Sigmoid colon (tissue), 7 donors: Measurements from ENCODE around the gene BBS4. TPM values are rescaled to one million over a fixed set of nuclear protein-coding genes. Genes with fewer than 3 reads are reported as not detected.

Experiments used
- DNase-seq: peaks from one replicate; pipeline ENCODE4 v3.0.0-alpha.2; 2019
- H3K27ac ChIP-seq, 4 donors: fragments of 200-600 bp; sonication (generic); one replicate each; pipeline ENCODE4 v1.5.1; 2016 to 2019; ENCODE audit warnings: mild to moderate bottlenecking in 1 of 4
- H3K27me3 ChIP-seq, 3 donors: fragments of 200-600 bp; sonication (generic); one replicate each; pipeline ENCODE4 v1.5.1; 2019; ENCODE audit warnings: mild to moderate bottlenecking in 1 of 3
- H3K36me3 ChIP-seq, 4 donors: fragments of 200-600 bp; sonication (generic); one replicate each; pipeline ENCODE4 v1.5.1; 2016 to 2019
- H3K4me1 ChIP-seq, 4 donors: fragments of 200-600 bp; sonication (generic); one replicate each; pipeline ENCODE4 v1.5.1; 2017 to 2019
- H3K4me3 ChIP-seq, 4 donors: fragments of 200-600 bp; sonication (generic); one replicate each; pipeline ENCODE4 v1.5.1; 2017 to 2019; ENCODE audit warnings: mild to moderate bottlenecking in 2 of 4, moderate library complexity in 1 of 4
- H3K9me3 ChIP-seq, 4 donors: fragments of 200-600 bp in 3 of 4; sonication (generic) in 3 of 4; one replicate each; pipeline versions ENCODE4 v1.5.1 to v1.6.1; 2013 to 2019
- CTCF ChIP-seq, 4 experiments: fragments of 450-650 bp in 3 of 4; fragments of 200-600 bp in 1 of 4; IDR thresholded peaks; one replicate each; pipeline ENCODE4 v1.5.1; 2016 to 2019; ENCODE audit warnings: antibody characterized with exemption in 4 of 4, mild to moderate bottlenecking in 3 of 4, moderate library complexity in 2 of 4
- EP300 ChIP-seq, 4 donors: sonication (generic); formaldehyde crosslinking; IDR thresholded peaks; one replicate each; pipeline ENCODE4 v1.6.1; 2017; ENCODE audit warnings: antibody characterized with exemption in 4 of 4
- POLR2A ChIP-seq, 2 donors: fragments of 450-650 bp; IDR thresholded peaks; one replicate each; pipeline ENCODE4 v1.6.1; 2016; ENCODE audit warnings: antibody characterized with exemption in 2 of 2, mild to moderate bottlenecking in 2 of 2, moderate library complexity in 2 of 2
- POLR2AphosphoS5 ChIP-seq, 4 donors: sonication (generic); formaldehyde crosslinking; IDR thresholded peaks; one replicate each; pipeline ENCODE4 v1.6.1; 2017; ENCODE audit warnings: antibody characterized with exemption in 4 of 4
- WGBS, 2 donors: extraction: QIAGEN DNeasy Blood & Tissue Kit; methylation state at CpG; one replicate each; pipeline ENCODE4 v1.1.7; 2013; 5-methylcytosine and 5-hydroxymethylcytosine counted together
- intact Hi-C: fragments of 100-400 bp; cut with DNase I; formaldehyde crosslinking; loops from one replicate; pipeline ENCODE4 v1.15.1; 2023
- polyA plus RNA-seq, 3 donors: library from polyadenylated mRNA; stranded (reverse); fragments of 200-250 nt; gene quantifications; one replicate each; pipeline ENCODE4 v1.2.3, GENCODE V29; 2013
- total RNA-seq, 4 donors: library from RNA; depleted of rRNA; stranded (reverse); fragments of >200 nt; gene quantifications; one replicate each; pipeline ENCODE4 v1.1.0, GENCODE V29; 2016
- donor health status: healthy with polysubstance abuse.
- donor health status: Bipolar disorder and iron deficiency.
- donor health status: healthy.

Gene BBS4
- total and polyA plus RNA-seq, 7 donors = 4.4 to 34.3 (median 18.3) TPM

DNA sequence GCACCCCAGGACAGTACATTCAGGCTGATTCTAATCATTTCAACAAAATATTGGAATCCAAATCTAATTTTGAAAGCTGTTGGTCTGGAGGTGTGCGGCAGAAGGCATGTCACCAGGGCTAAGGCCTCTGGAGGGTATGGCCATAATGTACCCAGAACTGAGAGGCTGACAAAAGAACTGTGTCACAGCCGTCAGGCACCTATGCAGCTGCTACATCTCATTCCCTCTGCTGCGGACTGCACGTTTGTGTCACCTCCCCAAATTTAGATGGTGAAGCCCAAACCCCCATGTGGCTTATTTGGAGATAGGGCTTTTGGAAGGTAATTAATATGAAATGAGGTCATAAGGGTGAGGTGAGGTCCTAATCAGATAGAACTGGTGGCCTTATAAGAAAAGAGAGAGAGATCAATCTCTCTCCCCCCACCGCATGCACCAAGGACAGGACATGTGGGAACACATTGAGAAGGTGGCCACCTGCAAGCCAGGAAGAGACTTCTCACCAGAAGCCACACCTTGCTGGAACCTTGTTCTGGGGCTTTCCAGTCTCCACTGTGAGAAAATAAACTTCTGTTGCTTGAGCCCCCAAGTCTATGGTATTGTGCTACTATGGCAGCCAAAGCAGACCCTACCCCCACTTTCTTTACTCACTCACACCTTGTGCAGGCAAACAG is 74.7 kb downstream of the BBS4 start:
- H3K9me3 ChIP-seq = no peaks in the 10 kb centered on the region
- H3K36me3 ChIP-seq = peaks cover 0 to 68% (median 8%) of the 10 kb centered on the region in 4 donors
- no peak overlapping the region for H3K4me3 ChIP-seq
- TF ChIP-seq POLR2AphosphoS5 (IDR thresholded peaks at IDR 0.05) (no peak), CTCF (IDR thresholded peaks at IDR 0.05) (no peak), EP300 (IDR thresholded peaks at IDR 0.05) (no peak), POLR2A (IDR thresholded peaks at IDR 0.05) (no peak)
- H3K27ac ChIP-seq = no peak overlapping the region
- DNase-seq = no peak
- intact Hi-C loops = no loop called here
- H3K4me1 ChIP-seq = no peaks in the 10 kb centered on the region
- 95 to 96% methylated on average over 5 of the region's 5 CpGs for WGBS, 2 donors
- H3K27me3 ChIP-seq = no peaks in the 10 kb centered on the region

- no peak for DNase-seq
- H3K27me3 ChIP-seq = no peaks in the 10 kb centered on the region
- H3K9me3 ChIP-seq = peaks cover 0 to 7% (median 0%) of the 10 kb centered on the region in 4 donors
- WGBS, 2 donors = 96 to 97% methylated on average over 3 of the region's 3 CpGs
- H3K4me1 ChIP-seq = no peaks in the 10 kb centered on the region
- no peak for TF ChIP-seq EP300 (IDR thresholded peaks at IDR 0.05)
- TF ChIP-seq POLR2AphosphoS5 (IDR thresholded peaks at IDR 0.05) = no peak
- no peak overlapping the region for H3K27ac ChIP-seq
- intact Hi-C loops = no loop called here
- H3K4me3 ChIP-seq = no peak overlapping the region
- H3K36me3 ChIP-seq = peaks cover under 1 to 84% (median 21%) of the 10 kb centered on the region in 4 donors
Observed at GRCh38 chr15:72764656-72765055, 78.6 kb downstream of the BBS4 start.

DNA sequence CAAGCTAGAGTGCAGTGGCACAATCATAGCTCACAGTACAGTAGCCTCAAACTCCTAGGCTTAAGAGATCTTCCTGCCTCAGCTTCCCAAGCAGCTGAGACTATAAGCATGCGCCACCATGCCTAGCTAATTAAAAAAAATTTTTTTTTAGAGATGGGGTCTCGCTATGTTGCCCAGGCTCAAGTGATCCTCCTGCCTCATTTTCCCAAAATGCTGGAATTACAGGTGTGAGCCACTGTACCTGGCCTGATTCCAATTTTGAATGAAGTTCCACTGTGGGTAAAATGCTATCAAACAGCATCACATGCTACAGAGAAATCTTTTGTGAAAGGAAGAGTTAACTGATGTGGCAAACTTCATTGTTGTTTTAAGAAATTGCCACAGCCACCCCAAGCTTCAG is 80.0 kb downstream of the BBS4 start:
- 97 to 98% methylated on average over 2 of the region's 2 CpGs for WGBS, 2 donors

GRCh38 chr15:72766780-72767179 is 80.8 kb downstream of the BBS4 start:
- TF ChIP-seq CTCF (IDR thresholded peaks at IDR 0.05) (no peak), EP300 (IDR thresholded peaks at IDR 0.05) (no peak), POLR2AphosphoS5 (IDR thresholded peaks at IDR 0.05) (no peak), POLR2A (IDR thresholded peaks at IDR 0.05) (no peak)
- Histone ChIP-seq H3K4me3 (no peak overlapping the region), H3K27me3 (no peaks in the 10 kb centered on the region), H3K9me3 (peaks cover 0 to 7% (median 0%) of the 10 kb centered on the region in 4 donors), H3K4me1 (no peaks in the 10 kb centered on the region), H3K36me3 (peaks cover 8 to 85% (median 18%) of the 10 kb centered on the region in 4 donors), H3K27ac (no peak overlapping the region)
- intact Hi-C loops = no loop called here
- no peak for DNase-seq
- 96 to 99% methylated on average over 2 of the region's 2 CpGs for WGBS, 2 donors

More for the DNA sequence above, 80.0 kb downstream of the BBS4 start:
- TF ChIP-seq CTCF (IDR thresholded peaks at IDR 0.05) (no peak), POLR2A (IDR thresholded peaks at IDR 0.05) (no peak), POLR2AphosphoS5 (IDR thresholded peaks at IDR 0.05) (no peak), EP300 (IDR thresholded peaks at IDR 0.05) (no peak)
- no peak overlapping the region for H3K4me3 ChIP-seq
- H3K4me1 ChIP-seq = no peaks in the 10 kb centered on the region
- peaks cover 8 to 85% (median 18%) of the 10 kb centered on the region in 4 donors for H3K36me3 ChIP-seq
- intact Hi-C loops = no loop called here
- H3K9me3 ChIP-seq = peaks cover 0 to 7% (median 0%) of the 10 kb centered on the region in 4 donors
- no peak overlapping the region for H3K27ac ChIP-seq
- DNase-seq = no peak
- H3K27me3 ChIP-seq = no peaks in the 10 kb centered on the region

DNA sequence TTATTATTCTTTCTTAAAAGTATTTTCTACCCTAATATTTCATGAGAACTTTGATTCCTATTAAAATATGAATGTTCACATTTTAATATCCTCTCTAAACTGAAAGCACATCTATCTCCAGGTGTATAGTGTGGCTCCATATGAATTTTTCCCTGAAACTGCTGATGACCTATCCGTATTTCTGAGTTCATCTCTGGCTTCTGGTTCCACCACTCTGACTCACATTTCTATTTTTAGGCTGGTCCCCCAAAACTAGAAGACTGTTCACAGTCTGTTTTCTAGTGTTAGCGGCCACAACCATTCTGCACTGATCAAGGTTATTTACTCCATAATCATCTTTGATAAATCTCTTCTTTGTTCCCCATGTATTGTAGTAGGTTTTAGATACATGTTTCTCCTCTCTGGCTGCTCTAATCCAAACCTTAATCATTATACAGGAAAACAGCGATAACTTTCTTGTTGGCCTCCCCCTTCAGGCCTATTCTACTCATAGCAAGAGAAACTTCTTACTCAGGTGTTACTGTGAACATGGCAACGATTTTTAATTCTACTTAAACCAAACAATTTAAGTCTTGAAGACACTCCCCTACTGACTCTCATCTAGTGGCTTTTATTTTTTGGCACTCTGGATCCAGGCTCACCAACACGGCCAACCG is 84.8 kb downstream of the BBS4 start:
- no peak for DNase-seq
- WGBS, 2 donors = 81 to 86% methylated on average over 6 of the region's 6 CpGs
- TF ChIP-seq POLR2A (IDR thresholded peaks at IDR 0.05) (no peak), CTCF (IDR thresholded peaks at IDR 0.05) (no peak), EP300 (IDR thresholded peaks at IDR 0.05) (no peak), POLR2AphosphoS5 (IDR thresholded peaks at IDR 0.05) (no peak)
- H3K4me3 ChIP-seq = no peak overlapping the region
- H3K4me1 ChIP-seq = no peaks in the 10 kb centered on the region
- H3K27ac ChIP-seq = no peak overlapping the region
- H3K27me3 ChIP-seq = no peaks in the 10 kb centered on the region
- intact Hi-C loops = no loop called here
- H3K9me3 ChIP-seq = peaks cover 0 to 7% (median 0%) of the 10 kb centered on the region in 4 donors
- peaks cover 8 to 88% (median 18%) of the 10 kb centered on the region in 4 donors for H3K36me3 ChIP-seq
